K562 (cell line): ENCODE data around the gene FILIP1L. TPM values are rescaled to one million over a fixed set of nuclear protein-coding genes. Genes with fewer than 3 reads are reported as not detected.

ENCODE experiments used
- ATAC-seq: fragments of 200-7000 bp; cut with Tn5 transposase; 3 replicates; pipeline ENCODE4 v1.9.1; 2020; ENCODE audit warnings: moderate library complexity
- BruUV-seq: library from RNA; stranded (reverse); fragments of 400-500 nt; replicated peaks from 2 replicates; lab custom pipeline; 2021; lab: Mats Ljungman, UMichigan
- CTCF ChIA-PET: fragments of 300-600 bp; formaldehyde crosslinking; extraction: SDS; loops from one replicate; lab custom pipeline; 2021; ENCODE audit warnings: low intra/inter-chr PET ratio; lab: Yijun Ruan, JAX
- POLR2A ChIA-PET: fragments of 300-600, 350-650 bp; sonication (Branson Sonifier 250); formaldehyde crosslinking; extraction: SDS; loops from one replicate; lab custom pipeline; 2021; ENCODE audit warnings: antibody characterized with exemption, inconsistent platforms; lab: Yijun Ruan, JAX
- DNase-seq, 4 experiments: peaks; one replicate each; pipeline versions ENCODE4 v3.0.0 to v3.0.0-alpha.2; 2011 to 2018; ENCODE audit warnings: low spot score in 3 of 4, mixed read lengths in 3 of 4; ENCODE audit errors: extremely low read depth in 1 of 4
- FAIRE-seq: peaks from 2 replicates; lab custom pipeline; 2011; peaks lifted over from hg19 to GRCh38; lab: Jason Lieb, UNC
- H2AFZ ChIP-seq: 2 replicates; pipeline ENCODE4 v1.6.0; 2011; ENCODE audit warnings: low read depth, low read length, control low read depth, inconsistent platforms
- H3K27ac ChIP-seq: fragments of 200-600 bp; 3 replicates; pipeline ENCODE4 v1.8.0; 2011; ENCODE audit warnings: low read depth, mild to moderate bottlenecking, control low read depth, inconsistent platforms, low read length, moderate library complexity, mixed read lengths; ENCODE audit errors: extremely low read depth
- H3K27me3 ChIP-seq, 2 experiments: fragments of 300-600 bp in 1 of 2; 2 replicates in 1 of 2; 3 replicates in 1 of 2; pipeline versions ENCODE4 v1.6.0 to v1.8.0; 2011; ENCODE audit warnings: inconsistent platforms in 2 of 2, low read length in 2 of 2, mild to moderate bottlenecking in 1 of 2, mixed read lengths in 1 of 2, moderate library complexity in 1 of 2; ENCODE audit not compliant: control insufficient read depth in 2 of 2, insufficient read depth in 2 of 2
- H3K36me3 ChIP-seq: fragments of 300-600 bp; 3 replicates; pipeline ENCODE4 v1.8.0; 2011; ENCODE audit warnings: mild to moderate bottlenecking, low read length, inconsistent platforms; ENCODE audit not compliant: control insufficient read depth, insufficient read depth
- H3K4me1 ChIP-seq, 2 experiments: fragments of 200-600 bp in 1 of 2; replicated peaks in 1 of 2; 2 replicates in 1 of 2; 3 replicates in 1 of 2; pipeline versions ENCODE4 v1.5.1 to v1.8.0; 2011; ENCODE audit warnings: inconsistent platforms in 2 of 2, low read length in 2 of 2, mild to moderate bottlenecking in 1 of 2, mixed read lengths in 1 of 2, moderate library complexity in 1 of 2; ENCODE audit not compliant: control insufficient read depth in 2 of 2, insufficient read depth in 2 of 2
- H3K4me2 ChIP-seq: 2 replicates; pipeline ENCODE4 v1.6.1; 2011; ENCODE audit warnings: low read length, control low read depth, inconsistent platforms, mixed read lengths; ENCODE audit not compliant: insufficient read depth
- H3K4me3 ChIP-seq: fragments of 200-600 bp; sonication (generic), shearing (Covaris generic); 2 replicates; pipeline ENCODE4 v1.5.1; 2016; ENCODE audit warnings: control low read depth, inconsistent platforms
- H3K79me2 ChIP-seq: fragments of 200-600 bp; 3 replicates; pipeline ENCODE4 v1.8.0; 2011; ENCODE audit warnings: low read length, inconsistent platforms; ENCODE audit not compliant: control insufficient read depth, insufficient read depth
- H3K9ac ChIP-seq, 2 experiments: 2 replicates each; pipeline versions ENCODE4 v1.6.0 to v1.6.1; 2011; ENCODE audit warnings: low read depth in 2 of 2, low read length in 2 of 2, control low read depth in 1 of 2, inconsistent platforms in 1 of 2, mild to moderate bottlenecking in 1 of 2, mixed read lengths in 1 of 2; ENCODE audit not compliant: insufficient read depth in 1 of 2
- H3K9me1 ChIP-seq: one replicate; pipeline ENCODE4 v1.6.0; 2011; ENCODE audit warnings: inconsistent platforms, mild to moderate bottlenecking, low read length, moderate library complexity; ENCODE audit not compliant: control insufficient read depth, insufficient read depth
- H3K9me3 ChIP-seq: replicated peaks from 2 replicates; pipeline ENCODE4 v1.5.1; 2011; ENCODE audit warnings: low read depth, low read length, inconsistent platforms; ENCODE audit not compliant: control insufficient read depth, insufficient read depth
- H4K20me1 ChIP-seq: replicated peaks from 2 replicates; pipeline ENCODE4 v1.6.1; 2011; ENCODE audit warnings: low read length, inconsistent platforms, mixed read lengths; ENCODE audit not compliant: control insufficient read depth, insufficient read depth
- ARID1B ChIP-seq: fragments of 450-650 bp; IDR thresholded peaks from 2 replicates; pipeline ENCODE4 v1.6.1; 2016; ENCODE audit warnings: antibody characterized with exemption, mild to moderate bottlenecking, inconsistent platforms
- CBX5 ChIP-seq: IDR thresholded peaks from 2 replicates; pipeline ENCODE4 v1.6.1; 2014; ENCODE audit warnings: low read depth, borderline replicate concordance
- DNMT1 ChIP-seq: fragments of 450-650 bp; IDR thresholded peaks from 2 replicates; pipeline ENCODE4 v1.6.1; 2016; ENCODE audit warnings: antibody characterized with exemption, mild to moderate bottlenecking
- EGR1 ChIP-seq: fragments of 450-650 bp; conservative IDR thresholded peaks from 2 replicates; pipeline ENCODE4 v1.6.1; 2017; ENCODE audit warnings: mild to moderate bottlenecking
- ELF1 ChIP-seq: fragments of 200-800 bp; sonication (Bioruptor generic); IDR thresholded peaks from 2 replicates; pipeline ENCODE4 v1.6.1; 2016; ENCODE audit warnings: missing genetic modification characterization, missing compliant biosample characterization
- ETV6 ChIP-seq, 3 experiments: fragments of 150-350 bp in 1 of 3; sonication (generic) in 1 of 3; formaldehyde crosslinking in 1 of 3; IDR thresholded peaks; 2 replicates each; pipeline versions ENCODE4 v1.6.1 to v1.8.0; 2014 to 2022; ENCODE audit warnings: borderline replicate concordance in 2 of 3, low read depth in 2 of 3, antibody characterized with exemption in 1 of 3, low read length in 1 of 3, mild to moderate bottlenecking in 1 of 3, missing genetic modification reagents in 1 of 3
- FOS ChIP-seq: IDR thresholded peaks from 3 replicates; pipeline ENCODE4 v1.6.1; 2011; ENCODE audit not compliant: insufficient read length; ENCODE audit errors: extremely low read depth
- GABPB1 ChIP-seq: sonication (generic); formaldehyde crosslinking; IDR thresholded peaks from 2 replicates; pipeline ENCODE4 v1.8.0; 2022; ENCODE audit warnings: mild to moderate bottlenecking, missing genetic modification reagents
- GATA2 ChIP-seq: sonication (generic); formaldehyde crosslinking; IDR thresholded peaks from 2 replicates; pipeline ENCODE4 v1.4.0; 2020; ENCODE audit warnings: mild to moderate bottlenecking, missing genetic modification reagents
- MEIS2 ChIP-seq: fragments of 450-650 bp; IDR thresholded peaks from 2 replicates; pipeline ENCODE4 v1.6.1; 2014; ENCODE audit warnings: mild to moderate bottlenecking; ENCODE audit not compliant: partially characterized antibody
- PYGO2 ChIP-seq: fragments of 450-650 bp; IDR thresholded peaks from 2 replicates; pipeline ENCODE4 v1.6.1; 2016; ENCODE audit warnings: mild to moderate bottlenecking, missing genetic modification characterization, moderate library complexity, missing compliant biosample characterization
- RCOR1 ChIP-seq, 2 experiments: IDR thresholded peaks; 2 replicates each; pipeline ENCODE4 v1.6.1; 2012; ENCODE audit warnings: low read depth in 2 of 2, low read length in 2 of 2, borderline replicate concordance in 1 of 2, improper control_type of control experiment in 1 of 2
- SMARCA4 ChIP-seq: fragments of 450-650 bp; IDR thresholded peaks from 2 replicates; pipeline ENCODE4 v1.6.1; 2016
- SMARCE1 ChIP-seq: fragments of 450-650 bp; IDR thresholded peaks from 2 replicates; pipeline ENCODE4 v1.7.1; 2016; ENCODE audit warnings: mild to moderate bottlenecking
- SOX6 ChIP-seq: fragments of 450-650 bp; IDR thresholded peaks from 2 replicates; pipeline ENCODE4 v1.6.1; 2014; ENCODE audit warnings: mild to moderate bottlenecking
- SPI1 ChIP-seq: IDR thresholded peaks from 2 replicates; pipeline ENCODE4 v1.6.1; 2011; ENCODE audit warnings: low read depth, low read length, control low read depth, borderline replicate concordance
- TEAD4 ChIP-seq, 2 experiments: sonication (generic) in 1 of 2; formaldehyde crosslinking in 1 of 2; IDR thresholded peaks; 2 replicates each; pipeline versions ENCODE4 v1.6.1 to v1.8.0; 2012 to 2022; ENCODE audit warnings: borderline replicate concordance in 1 of 2, inconsistent platforms in 1 of 2, low read length in 1 of 2, mild to moderate bottlenecking in 1 of 2, missing genetic modification reagents in 1 of 2
- ZFP36 ChIP-seq: fragments of 150-350 bp; IDR thresholded peaks from 2 replicates; pipeline ENCODE4 v1.6.1; 2018; ENCODE audit warnings: low read length, low read depth; ENCODE audit not compliant: partially characterized antibody
- ZNF282 ChIP-seq: sonication (generic); formaldehyde crosslinking; IDR thresholded peaks from 2 replicates; pipeline ENCODE4 v1.8.1; 2023; ENCODE audit warnings: missing genetic modification reagents
- WGBS: fragments of 100-300 bp; shearing (Covaris generic); methylation state at CpG from one replicate; pipeline ENCODE4 v1.1.6; 2016; ENCODE audit warnings: low coverage, mixed read lengths; ENCODE audit not compliant: insufficient coverage; ENCODE audit errors: missing lambda C conversion rate; 5-methylcytosine and 5-hydroxymethylcytosine counted together
- in situ Hi-C: fragments of 300-500 bp; cut with MboI; formaldehyde crosslinking; loops from 4 replicates; pipeline ENCODE4 v1.15.0; 2018; ENCODE audit warnings: inconsistent platforms, mixed read lengths
- intact Hi-C: fragments of 100-400 bp; cut with micrococcal nuclease; formaldehyde crosslinking; loops from 2 replicates; pipeline ENCODE4 v1.14.2; 2022
- polyA plus RNA-seq, 8 experiments: library from polyadenylated mRNA; depleted of rRNA in 4 of 8; stranded (reverse) in 5 of 8; unstranded in 3 of 8; fragments of >200 nt; fragmentation: Nextera tagmentation in 2 of 8; fragmentation: Illumina TruSeq in 1 of 8; extraction: Ambion mirVana in 2 of 8; extraction: Trizol in 1 of 8; gene quantifications; 2 replicates each; pipeline versions ENCODE4 v1.2.1 to v1.2.3, GENCODE V29; 2011 to 2014; ENCODE audit warnings: inconsistent platforms in 1 of 8, missing spikeins in 1 of 8
- total RNA-seq, 7 experiments: library from RNA; depleted of rRNA in 6 of 7; stranded (reverse); fragments of >200 nt in 6 of 7; fragmentation: Illumina TruSeq in 2 of 7; extraction: Trizol in 2 of 7; gene quantifications; 2 replicates each; pipeline versions ENCODE4 v1.2.1 to v1.2.3, GENCODE V29; 2011 to 2021; ENCODE audit warnings: low replicate concordance in 1 of 7

The FILIP1L gene
- total and polyA plus RNA-seq, 9 of the 15 experiments (the other 6 are each of a cell fraction or from before 2014, with no cell fraction given) = 0.50 to 2.1 (median 1.1) TPM

GRCh38 chr3:99845331-99845730, 269.0 kb downstream of the FILIP1L start:
- POLR2A ChIA-PET = interaction anchor here (1.6 kb wide), 1 partner anchor 415 kb away, joined by 3 read pairs; no protein-coding TSS in a partner anchor
- in situ Hi-C loops (loop anchor here (25.0 kb wide), 2 partner anchors 217 to 767 kb away; partner anchors contain the start of gene ADGRG7), intact Hi-C loops (loop anchor here (10.0 kb wide), 1 partner anchor 159 kb away; no protein-coding TSS in a partner anchor)
- WGBS = 3% methylated on average over 4 of the region's 4 CpGs
- no peak for DNase-seq
- ATAC-seq = no peak
- BruUV-seq = no TSS peak
- Histone ChIP-seq H3K27ac (no peak overlapping the region), H3K27me3 (no peaks in the 10 kb centered on the region), H3K36me3 (no peaks in the 10 kb centered on the region), H3K9me1 (no peaks in the 10 kb centered on the region), H4K20me1 (0 out of 2 replicates have a peak, but pooled peaks cover 4% of the 10 kb centered on the region), H3K79me2 (peaks cover 67% of the 10 kb centered on the region), H3K9ac (no peak overlapping the region), H3K9me3 (no peaks in the 10 kb centered on the region), H3K4me1 (peaks cover 0 to 7% of the 10 kb centered on the region in 2 experiments; a peak in 1 of 5 replicates), H3K4me3 (no peak overlapping the region), H3K4me2 (no peak overlapping the region), H2AFZ (no peak overlapping the region)
- TF ChIP-seq SMARCA4 (0 out of 2 replicates have a peak, but pooled peaks have one; percentile 15), MEIS2 (peak; percentile 17), CBX5 (no peak), RCOR1 (IDR thresholded peaks at IDR 0.05; ENCODE audit: borderline replicate concordance in 1 of 2, low read depth in 2 of 2, low read length in 2 of 2) (0 out of 4 replicates have a peak, but pooled peaks of 1 of the 2 experiments have one; percentile 11), SPI1 (peak; percentile 90), PYGO2 (tag) (no peak), ETV6 (IDR thresholded peaks at IDR 0.05; ENCODE audit: borderline replicate concordance in 1 of 2, low read depth in 2 of 2, low read length in 1 of 2) (peak; percentile 77 to 88; a peak in 3 of 4 replicates), ETV6 (CRISPR knock-in tag; IDR thresholded peaks at IDR 0.05; ENCODE audit: borderline replicate concordance) (no peak), SMARCE1 (peak; percentile 71; the same call in 1 of the 2 replicates), FOS (no peak), ZNF282 (CRISPR knock-in tag) (no peak), TEAD4 (IDR thresholded peaks at IDR 0.05; ENCODE audit: low read length) (0 out of 2 replicates have a peak, but pooled peaks have one; percentile 10), TEAD4 (CRISPR knock-in tag; IDR thresholded peaks at IDR 0.05; ENCODE audit: borderline replicate concordance) (no peak), GABPB1 (CRISPR knock-in tag) (no peak), ELF1 (peak; percentile 28; the same call in 1 of the 2 replicates), GATA2 (no peak), SOX6 (peak; percentile 23; the same call in 1 of the 2 replicates), ZFP36 (no peak), ARID1B (0 out of 2 replicates have a peak, but pooled peaks have one; percentile 15), EGR1 (0 out of 2 replicates have a peak, but pooled peaks have one; percentile 24), DNMT1 (no peak)
- no peak for FAIRE-seq
- CTCF ChIA-PET = no interaction called here
